Endodermal cell (in vitro differentiated cells): ENCODE results near the gene CHL1. TPM values are rescaled to one million over a fixed set of nuclear protein-coding genes. Genes with fewer than 3 reads are reported as not detected.

ENCODE experiments used
- DNase-seq: peaks from one replicate; pipeline ENCODE4 v3.0.0-alpha.2; 2017
- H3K27ac ChIP-seq: 2 replicates; pipeline ENCODE4 v1.5.1; 2013; ENCODE audit warnings: mild to moderate bottlenecking, low read depth, low read length, moderate library complexity
- H3K27me3 ChIP-seq: 2 replicates; pipeline ENCODE4 v1.6.1; 2013; ENCODE audit warnings: mild to moderate bottlenecking, low read length, moderate library complexity; ENCODE audit not compliant: insufficient read depth, control insufficient read depth, poor library complexity, severe bottlenecking
- H3K36me3 ChIP-seq: 2 replicates; pipeline ENCODE4 v1.7.0; 2013; ENCODE audit warnings: mild to moderate bottlenecking, low read length, moderate library complexity; ENCODE audit not compliant: control insufficient read depth, insufficient read depth
- H3K4me1 ChIP-seq: one replicate; pipeline ENCODE4 v1.7.0; 2013; ENCODE audit warnings: low read length; ENCODE audit not compliant: control insufficient read depth, insufficient read depth
- H3K4me3 ChIP-seq: 2 replicates; pipeline ENCODE4 v1.5.1; 2013; ENCODE audit warnings: mild to moderate bottlenecking, low read length, moderate library complexity
- H3K9ac ChIP-seq: 2 replicates; pipeline ENCODE4 v1.6.1; 2013; ENCODE audit warnings: mild to moderate bottlenecking, low read length, moderate library complexity; ENCODE audit not compliant: poor library complexity, severe bottlenecking; ENCODE audit errors: extremely low read depth
- H3K9me3 ChIP-seq: 2 replicates; pipeline ENCODE4 v1.6.1; 2013; ENCODE audit warnings: mild to moderate bottlenecking, low read length, moderate library complexity; ENCODE audit not compliant: control insufficient read depth
- H3K27ac Mint-ChIP-seq: 2 replicates; pipeline ENCODE4 v1.8.0; 2020; ENCODE audit warnings: mixed read lengths
- H3K27me3 Mint-ChIP-seq: 2 replicates; pipeline ENCODE4 v1.8.0; 2021; ENCODE audit warnings: mild to moderate bottlenecking, mixed read lengths; ENCODE audit not compliant: insufficient read depth
- H3K36me3 Mint-ChIP-seq: 2 replicates; pipeline ENCODE4 v1.8.0; 2020; ENCODE audit warnings: low read depth, mixed read lengths
- H3K4me1 Mint-ChIP-seq: 2 replicates; pipeline ENCODE4 v1.8.0; 2020; ENCODE audit warnings: mixed read lengths
- H3K4me3 Mint-ChIP-seq: 2 replicates; pipeline ENCODE4 v1.8.0; 2020; ENCODE audit warnings: mild to moderate bottlenecking, moderate library complexity, mixed read lengths
- H3K9me3 Mint-ChIP-seq: 2 replicates; pipeline ENCODE4 v1.8.0; 2020; ENCODE audit warnings: mild to moderate bottlenecking, mixed read lengths
- CTCF ChIP-seq: fragments of 200-600 bp; sonication (generic); conservative IDR thresholded peaks from 2 replicates; pipeline ENCODE4 v1.5.0; 2021; ENCODE audit warnings: antibody characterized with exemption, mild to moderate bottlenecking
- WGBS, 2 experiments: methylation state at CpG; one replicate each; pipeline versions ENCODE4 v1.1.5 to v1.1.7; 2013; ENCODE audit warnings: missing lambda C conversion rate in 2 of 2, mixed read lengths in 1 of 2; ENCODE audit not compliant: insufficient coverage in 1 of 2, insufficient read length in 1 of 2; 5-methylcytosine and 5-hydroxymethylcytosine counted together
- total RNA-seq, 2 donors: library from RNA; stranded (reverse); fragmentation: NEBNext Ultra II Directional in 1 of 2; extraction: Animal tissue kit (Norgen Biotek cat#: 25700) in 1 of 2; gene quantifications; 2 replicates in 1 of 2; 3 replicates in 1 of 2; pipeline ENCODE4 v1.2.1, GENCODE V29; 2021

CHL1 gene
- total RNA-seq, 2 donors from 2014 or later = 2.2 to 2.8 TPM

- Mint-ChIP-seq H3K36me3 (no peaks in the 10 kb centered on the region), H3K27me3 (peaks cover under 1% of the 10 kb centered on the region), H3K4me1 (no peaks in the 10 kb centered on the region), H3K27ac (no peak overlapping the region), H3K4me3 (no peak overlapping the region), H3K9me3 (no peaks in the 10 kb centered on the region)
- no peaks in the 10 kb centered on the region for H3K27me3 ChIP-seq
- H3K4me3 ChIP-seq = peak overlapping the region; percentile 17
- no peak overlapping the region for H3K9ac ChIP-seq
- H3K4me1 ChIP-seq = no peaks in the 10 kb centered on the region
- WGBS, 2 experiments = 67 to 83% methylated on average over 2 to 3 of the region's 4 CpGs
- DNase-seq = no peak
- H3K27ac ChIP-seq = no peak overlapping the region
- H3K9me3 ChIP-seq = peaks cover 87% of the 10 kb centered on the region
- TF ChIP-seq CTCF = no peak
- H3K36me3 ChIP-seq = no peaks in the 10 kb centered on the region
Observed at GRCh38 chr3:427128-427527, 230.6 kb downstream of the CHL1 start.

DNA sequence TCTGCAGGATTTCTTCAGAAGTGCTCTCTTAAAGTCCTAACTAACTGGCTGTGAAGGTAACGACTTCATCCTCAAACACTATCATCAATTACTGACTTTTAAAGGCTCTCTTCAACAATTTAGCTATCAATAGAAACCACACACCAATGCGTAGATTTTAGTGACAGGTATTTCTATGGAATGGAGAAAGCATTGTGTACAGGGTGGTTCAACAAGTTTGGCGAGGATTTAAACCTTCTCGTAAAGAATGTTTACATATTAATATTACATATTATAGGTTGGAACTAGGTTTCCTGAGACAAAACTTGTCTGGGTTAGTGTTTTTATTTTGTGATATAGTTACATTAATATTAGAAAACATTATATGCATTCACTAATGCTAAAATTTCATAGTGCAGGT lies 233.6 kb downstream of the CHL1 start:
- 71 to 100% methylated on average over 1 to 2 of the region's 4 CpGs for WGBS, 2 experiments
- Mint-ChIP-seq H3K4me3 (no peak overlapping the region), H3K27ac (no peak overlapping the region)

DNA sequence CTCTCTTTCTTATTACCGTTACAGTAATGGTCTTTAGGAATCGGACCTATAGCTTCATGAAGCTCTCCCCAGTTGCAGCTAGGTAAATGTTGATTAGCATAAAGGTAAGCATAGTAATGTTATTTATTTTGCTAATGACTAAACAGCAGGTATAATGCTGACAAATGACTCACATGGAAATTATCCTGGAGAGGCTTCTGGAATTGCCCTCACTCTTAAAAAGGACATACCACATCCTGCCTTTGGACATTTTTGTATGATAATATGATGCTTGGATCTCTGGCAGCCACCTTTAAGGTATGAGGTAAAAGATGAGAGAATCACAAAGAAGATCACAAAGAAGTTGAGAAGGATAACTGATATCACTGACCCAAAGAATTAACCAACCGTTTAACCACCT lies 238.6 kb downstream of the CHL1 start:
- Histone ChIP-seq H3K4me3 (no peak overlapping the region), H3K4me1 (no peaks in the 10 kb centered on the region), H3K27me3 (no peaks in the 10 kb centered on the region), H3K9me3 (peaks cover 89% of the 10 kb centered on the region), H3K27ac (no peak overlapping the region), H3K36me3 (no peaks in the 10 kb centered on the region), H3K9ac (no peak overlapping the region)
- Mint-ChIP-seq H3K4me3 (no peak overlapping the region), H3K36me3 (no peaks in the 10 kb centered on the region), H3K27ac (no peak overlapping the region), H3K9me3 (no peaks in the 10 kb centered on the region), H3K4me1 (peaks cover 2% of the 10 kb centered on the region), H3K27me3 (peaks cover 45% of the 10 kb centered on the region)
- TF ChIP-seq CTCF = no peak
- WGBS, 2 experiments = 73% methylated on average over 2 of the region's 3 CpGs; no CpG with 5 or more reads in 1 of the 2 experiments
- no peak for DNase-seq

More for the DNA sequence above, 233.6 kb downstream of the CHL1 start:
- no peaks in the 10 kb centered on the region for H3K9me3 Mint-ChIP-seq
- peaks cover 23% of the 10 kb centered on the region for H3K27me3 Mint-ChIP-seq
- H3K36me3 Mint-ChIP-seq = no peaks in the 10 kb centered on the region
- no peak for DNase-seq
- peaks cover 92% of the 10 kb centered on the region for H3K9me3 ChIP-seq
- no peaks in the 10 kb centered on the region for H3K4me1 ChIP-seq
- no peak overlapping the region for H3K27ac ChIP-seq
- no peaks in the 10 kb centered on the region for H3K27me3 ChIP-seq
- H3K9ac ChIP-seq = no peak overlapping the region
- no peak for TF ChIP-seq CTCF
- H3K36me3 ChIP-seq = no peaks in the 10 kb centered on the region
- H3K4me3 ChIP-seq = no peak overlapping the region
- peaks cover 2% of the 10 kb centered on the region for H3K4me1 Mint-ChIP-seq
